NCI-H2227 (cell line): ENCODE data around the gene DBP.
"Not testable (repeated sequence)": the region's sequence is repeated elsewhere in the genome, so short reads cannot be mapped to it uniquely, and the experiment has no call there.

ENCODE experiments used
- DNase-seq: peaks from one replicate; lab custom pipeline; 2025; ENCODE audit not compliant: unreplicated experiment; lab: John Stamatoyannopoulos, UW

Gene DBP, protein sequence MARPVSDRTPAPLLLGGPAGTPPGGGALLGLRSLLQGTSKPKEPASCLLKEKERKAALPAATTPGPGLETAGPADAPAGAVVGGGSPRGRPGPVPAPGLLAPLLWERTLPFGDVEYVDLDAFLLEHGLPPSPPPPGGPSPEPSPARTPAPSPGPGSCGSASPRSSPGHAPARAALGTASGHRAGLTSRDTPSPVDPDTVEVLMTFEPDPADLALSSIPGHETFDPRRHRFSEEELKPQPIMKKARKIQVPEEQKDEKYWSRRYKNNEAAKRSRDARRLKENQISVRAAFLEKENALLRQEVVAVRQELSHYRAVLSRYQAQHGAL

DNA sequence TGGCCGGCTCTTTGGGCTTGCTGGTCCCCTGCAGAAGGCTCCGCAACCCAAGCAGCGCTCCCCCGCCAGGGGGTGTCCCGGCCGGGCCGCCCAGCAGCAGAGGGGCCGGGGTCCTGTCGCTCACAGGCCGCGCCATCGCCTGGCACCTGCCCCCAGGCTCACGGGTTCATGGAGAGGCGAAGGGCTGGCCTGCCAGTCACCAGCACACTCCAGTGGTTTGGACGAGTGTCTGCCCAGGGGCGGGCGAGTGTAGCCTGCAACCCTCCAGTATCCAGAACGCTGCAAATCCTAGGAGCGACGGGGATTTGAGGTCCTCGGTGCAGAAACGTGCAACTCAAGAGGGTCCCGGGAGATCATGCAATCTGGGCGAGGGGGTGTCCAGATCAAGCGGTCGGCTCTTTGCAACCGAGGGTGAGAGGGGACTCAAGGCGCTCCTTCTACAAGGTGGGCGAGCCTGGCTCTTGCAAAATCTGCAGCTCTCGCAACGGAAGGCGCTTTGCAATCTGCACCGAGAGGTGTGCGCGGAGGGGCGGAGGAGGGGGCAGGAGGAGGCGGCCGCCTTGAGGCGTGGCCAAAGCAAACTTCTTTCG is at the start of gene DBP:
Gene DBP, minus strand, starts transcription at position 521 of the 590 bp plus-strand sequence. Its CDS starts 385 bp downstream, at position 136.
- DNase-seq: peak; percentile 71

DNA sequence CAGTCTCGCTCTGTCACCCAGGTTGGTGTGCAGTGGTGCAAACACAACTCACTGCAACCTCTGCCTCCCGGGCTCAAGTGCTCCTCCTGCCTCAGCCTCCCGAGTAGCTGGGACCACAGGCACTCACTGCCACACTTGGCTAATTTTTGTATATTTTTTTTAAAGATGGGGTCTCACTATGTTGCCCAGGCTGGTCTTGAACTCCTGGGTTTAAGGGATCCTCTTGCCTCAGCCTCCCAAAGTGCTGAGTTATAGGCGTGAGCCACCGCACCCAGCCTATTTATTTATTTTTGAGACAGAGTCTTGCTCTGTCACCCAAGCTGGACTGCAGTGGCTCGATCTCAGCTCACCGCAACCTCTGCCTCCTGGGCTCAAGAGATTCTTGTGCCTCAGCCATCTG is 49.5 kb upstream of the DBP start:
- DNase-seq: not testable (repeated sequence)

DNA sequence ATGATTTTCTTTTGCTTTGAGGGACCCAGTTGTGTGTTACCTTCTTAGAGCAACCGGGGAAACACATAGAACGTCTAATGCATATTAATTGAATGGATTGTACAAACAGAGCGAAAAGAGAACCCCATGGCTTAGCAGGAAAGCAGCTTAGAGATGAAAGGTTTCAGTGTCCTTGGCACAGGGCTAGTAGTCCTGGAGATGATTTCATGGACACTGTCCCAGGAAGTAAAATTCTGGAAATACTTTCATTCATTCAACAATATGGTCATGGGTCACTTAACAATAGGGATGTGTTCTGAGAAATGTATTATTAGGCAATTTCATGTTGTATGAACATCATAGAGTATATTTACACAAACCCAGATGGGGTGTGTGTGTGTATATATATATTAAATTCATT is 48.9 kb upstream of the DBP start:
- DNase-seq: no peak

- no peak for DNase-seq
These were observed 48.4 kb upstream of the DBP start for GRCh38 chr19:48685583-48685982.

- DNase-seq: peak; percentile 71
These were observed 46.2 kb upstream of the DBP start for GRCh38 chr19:48683349-48683748.

DNA sequence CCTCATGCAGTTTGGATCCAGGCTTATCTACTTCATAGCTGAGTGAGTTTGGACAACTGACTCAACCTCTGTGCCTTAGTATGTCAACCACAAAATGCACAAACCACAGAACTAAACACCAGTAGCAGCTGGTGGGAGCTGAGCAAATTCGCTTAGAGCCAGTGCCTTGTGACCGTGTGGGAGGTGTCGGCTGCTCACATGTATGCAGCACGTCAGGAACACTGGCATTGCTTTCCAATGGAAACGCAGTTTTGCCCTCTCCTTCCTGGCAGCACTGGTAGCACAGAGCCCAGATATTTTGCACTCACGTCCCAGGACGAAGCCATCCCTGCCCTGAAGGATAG is 43.9 kb upstream of the DBP start:
- no peak for DNase-seq

DNA sequence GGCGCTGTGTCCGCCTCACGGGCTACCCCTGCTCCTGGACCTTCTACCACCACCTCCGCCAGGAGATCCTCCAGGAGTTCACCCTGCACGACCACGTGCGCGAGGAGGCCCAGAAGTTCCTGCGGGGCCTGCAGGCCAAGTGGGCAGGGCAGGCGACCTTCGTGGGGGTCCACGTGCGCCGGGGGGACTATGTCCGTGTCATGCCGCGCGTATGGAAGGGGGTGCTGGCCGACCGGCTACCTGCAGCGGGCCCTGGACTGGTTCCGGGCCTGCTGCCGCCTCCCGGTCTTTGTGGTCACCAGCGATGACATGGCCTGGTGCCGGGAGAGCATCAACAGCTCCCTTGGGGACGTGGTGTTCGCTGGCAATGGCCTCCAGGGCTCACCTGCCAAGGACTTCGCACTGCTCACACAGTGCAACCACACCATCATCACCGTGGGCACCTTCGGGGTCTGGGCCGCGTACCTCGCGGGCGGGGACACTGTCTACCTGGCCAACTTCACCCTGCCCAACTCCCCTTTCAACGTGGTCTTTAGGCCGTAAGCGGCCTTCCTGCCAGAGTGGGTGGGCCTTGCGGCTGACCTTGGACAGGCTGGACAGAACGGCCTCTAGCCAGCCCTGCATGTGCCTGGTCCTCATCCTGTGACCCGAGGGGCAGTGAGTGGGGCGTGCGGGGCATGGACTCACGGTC is 43.4 kb upstream of the DBP start:
- no peak for DNase-seq

GRCh38 chr19:48680006-48680405 is 42.8 kb upstream of the DBP start:
- DNase-seq: not testable (repeated sequence)

- no peak for DNase-seq
These were observed 41.0 kb upstream of the DBP start for GRCh38 chr19:48678201-48678600.

DNA sequence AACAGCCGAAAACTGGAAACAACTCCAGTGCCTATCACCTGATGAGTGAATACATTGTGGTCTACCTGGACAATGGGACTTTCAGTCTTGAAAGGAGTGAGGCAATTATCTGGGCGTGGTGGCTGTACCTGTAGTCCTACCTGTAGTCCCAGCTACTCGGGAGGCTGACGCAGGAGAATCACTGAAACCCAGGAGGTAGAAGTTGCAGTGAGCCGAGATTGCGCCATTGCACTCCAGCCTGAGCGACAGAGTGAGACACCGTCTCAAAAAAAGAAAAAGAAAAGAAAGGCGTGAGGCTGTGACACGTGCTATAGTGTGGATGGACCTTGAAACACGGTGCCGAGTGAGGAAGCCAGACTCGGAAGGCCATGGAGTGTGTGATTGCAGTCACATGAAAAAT is 39.7 kb upstream of the DBP start:
- no peak for DNase-seq

- no peak for DNase-seq
These were observed 39.3 kb upstream of the DBP start for GRCh38 chr19:48676487-48676886.

- peak; percentile 88 for DNase-seq
These were observed 38.0 kb upstream of the DBP start for GRCh38 chr19:48674921-48675824.

GRCh38 chr19:48674216-48674809 is 37.1 kb upstream of the DBP start:
- no peak for DNase-seq

- no peak for DNase-seq
These were observed 36.4 kb upstream of the DBP start for GRCh38 chr19:48673436-48674100.

GRCh38 chr19:48672994-48673393 is 35.8 kb upstream of the DBP start, which contains the start of gene NTN5:
TSS of gene NTN5 (minus strand) at chr19:48673017. CDS start at chr19:48670986, 2,031 bp downstream.
- DNase-seq: no peak

- DNase-seq: no peak
These were observed 34.3 kb upstream of the DBP start for GRCh38 chr19:48671446-48671995.

DNA sequence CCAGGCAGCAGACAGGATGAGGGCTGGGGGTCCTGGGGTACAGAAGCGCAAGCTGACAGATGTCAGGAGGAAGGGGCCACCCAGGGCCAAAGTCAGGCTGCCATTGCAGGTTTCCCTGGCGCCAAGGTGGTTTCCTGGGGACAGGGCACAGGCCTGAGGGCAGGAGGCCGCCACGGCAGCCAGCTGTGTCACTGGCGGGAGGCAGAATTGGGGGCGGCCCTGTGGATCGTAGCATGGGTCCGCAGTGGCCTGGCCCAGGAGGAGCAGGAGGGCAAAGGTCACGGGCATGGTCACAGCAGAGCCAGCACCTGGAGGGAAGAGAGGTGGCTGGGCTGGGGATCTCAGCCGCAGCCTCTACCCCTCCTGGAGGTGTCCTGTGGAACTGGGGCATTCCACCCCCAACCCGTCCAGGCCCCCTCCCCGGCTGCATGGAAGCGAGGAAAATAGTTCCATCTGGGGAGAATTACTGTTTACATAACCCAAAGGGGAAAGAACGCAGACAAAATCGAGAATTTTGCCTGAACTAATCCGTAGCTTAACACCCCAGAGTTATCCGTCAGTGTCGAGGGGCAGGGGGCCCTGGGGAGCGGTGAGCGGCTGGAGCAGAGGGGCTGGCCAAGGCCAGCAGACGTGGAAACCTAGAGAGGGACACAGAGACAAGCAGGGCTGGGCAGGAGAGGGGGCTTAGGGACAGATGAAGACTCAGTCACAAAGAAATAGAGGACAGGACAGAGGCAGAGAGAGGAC is 33.7 kb upstream of the DBP start:
- DNase-seq: no peak

GRCh38 chr19:48669903-48670668 is 32.9 kb upstream of the DBP start:
- DNase-seq: no peak
